GM10266 (cell line): Measurements from ENCODE around the gene MYL6B.
"Not testable (repeated sequence)": the region's sequence is repeated elsewhere in the genome, so short reads cannot be mapped to it uniquely, and the experiment has no call there.

ENCODE experiments used
- DNase-seq: peaks from one replicate; pipeline ENCODE4 v3.0.0; 2012; ENCODE audit errors: extremely low spot score
- TF ChIP-seq, protein P1 (sequence below): IDR thresholded peaks from 2 replicates; pipeline ENCODE4 v1.5.1; 2012; ENCODE audit warnings: mild to moderate bottlenecking, low read depth; ENCODE audit not compliant: control insufficient read depth, insufficient read depth; ENCODE audit errors: missing control alignments

The MYL6B gene

DNA sequence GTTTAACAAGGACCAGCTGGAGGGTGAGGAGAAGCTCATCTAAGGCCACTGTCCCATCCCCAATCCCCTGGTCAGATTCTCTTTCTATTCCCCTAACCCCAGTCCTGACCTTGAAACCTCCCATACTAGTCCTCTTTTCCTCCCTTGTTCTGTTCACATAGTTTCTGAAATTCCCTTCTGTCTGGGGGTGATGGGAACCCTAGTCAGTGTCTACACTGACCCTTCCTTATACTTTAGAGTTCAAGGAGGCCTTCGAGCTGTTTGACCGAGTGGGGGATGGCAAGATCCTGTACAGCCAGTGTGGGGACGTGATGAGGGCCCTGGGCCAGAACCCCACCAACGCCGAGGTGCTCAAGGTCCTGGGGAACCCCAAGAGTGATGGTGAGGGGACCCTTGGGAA, 2.4 kb downstream of the MYL6B start:
- TF ChIP-seq, protein P1, sequence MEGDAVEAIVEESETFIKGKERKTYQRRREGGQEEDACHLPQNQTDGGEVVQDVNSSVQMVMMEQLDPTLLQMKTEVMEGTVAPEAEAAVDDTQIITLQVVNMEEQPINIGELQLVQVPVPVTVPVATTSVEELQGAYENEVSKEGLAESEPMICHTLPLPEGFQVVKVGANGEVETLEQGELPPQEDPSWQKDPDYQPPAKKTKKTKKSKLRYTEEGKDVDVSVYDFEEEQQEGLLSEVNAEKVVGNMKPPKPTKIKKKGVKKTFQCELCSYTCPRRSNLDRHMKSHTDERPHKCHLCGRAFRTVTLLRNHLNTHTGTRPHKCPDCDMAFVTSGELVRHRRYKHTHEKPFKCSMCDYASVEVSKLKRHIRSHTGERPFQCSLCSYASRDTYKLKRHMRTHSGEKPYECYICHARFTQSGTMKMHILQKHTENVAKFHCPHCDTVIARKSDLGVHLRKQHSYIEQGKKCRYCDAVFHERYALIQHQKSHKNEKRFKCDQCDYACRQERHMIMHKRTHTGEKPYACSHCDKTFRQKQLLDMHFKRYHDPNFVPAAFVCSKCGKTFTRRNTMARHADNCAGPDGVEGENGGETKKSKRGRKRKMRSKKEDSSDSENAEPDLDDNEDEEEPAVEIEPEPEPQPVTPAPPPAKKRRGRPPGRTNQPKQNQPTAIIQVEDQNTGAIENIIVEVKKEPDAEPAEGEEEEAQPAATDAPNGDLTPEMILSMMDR: no peak
- no peak for DNase-seq

GRCh38 chr12:56155256-56155845, 3.0 kb downstream of the MYL6B start:
- TF ChIP-seq, protein P1: no peak
- no peak for DNase-seq

DNA sequence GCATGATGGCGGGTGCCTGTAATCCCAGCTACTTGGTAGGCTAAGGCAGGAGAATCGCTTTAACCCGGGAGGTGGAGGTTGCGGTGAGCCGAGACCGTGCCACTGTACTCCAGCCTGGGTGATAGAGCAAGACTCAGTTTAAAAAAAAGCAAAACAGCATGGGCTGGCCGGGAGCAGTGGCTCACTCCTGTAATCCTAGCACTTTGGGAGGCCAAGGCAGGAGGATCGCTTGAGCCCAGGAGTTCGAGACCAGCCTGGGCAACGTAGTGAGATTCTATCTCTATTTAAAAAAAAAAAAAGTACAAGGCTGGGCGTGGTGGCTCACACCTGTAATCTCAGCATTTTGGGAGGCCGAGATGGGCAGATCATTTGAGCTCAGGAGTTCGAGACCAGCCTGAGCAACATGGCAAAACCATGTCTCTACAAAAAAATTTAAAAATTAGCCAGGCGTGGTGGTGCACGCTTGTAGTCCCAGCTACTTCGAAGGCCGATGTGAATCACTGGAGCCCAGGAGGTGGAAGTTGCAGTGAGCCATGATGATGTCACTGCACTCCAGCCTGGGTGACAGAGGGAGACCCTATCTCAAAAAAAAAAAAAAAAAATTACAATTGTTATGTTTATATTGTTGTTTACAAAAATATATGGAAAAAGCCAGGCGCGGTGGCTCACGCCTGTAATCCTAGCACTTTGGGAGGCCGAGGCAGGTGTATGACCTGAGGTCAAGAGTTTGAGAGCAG, 4.2 kb downstream of the MYL6B start:
- not testable (repeated sequence) for DNase-seq

- peak; percentile 70 for DNase-seq
- TF ChIP-seq, protein P1: peak; percentile 37
Observed at GRCh38 chr12:56157201-56158028, 5.0 kb downstream of the MYL6B start.

DNA sequence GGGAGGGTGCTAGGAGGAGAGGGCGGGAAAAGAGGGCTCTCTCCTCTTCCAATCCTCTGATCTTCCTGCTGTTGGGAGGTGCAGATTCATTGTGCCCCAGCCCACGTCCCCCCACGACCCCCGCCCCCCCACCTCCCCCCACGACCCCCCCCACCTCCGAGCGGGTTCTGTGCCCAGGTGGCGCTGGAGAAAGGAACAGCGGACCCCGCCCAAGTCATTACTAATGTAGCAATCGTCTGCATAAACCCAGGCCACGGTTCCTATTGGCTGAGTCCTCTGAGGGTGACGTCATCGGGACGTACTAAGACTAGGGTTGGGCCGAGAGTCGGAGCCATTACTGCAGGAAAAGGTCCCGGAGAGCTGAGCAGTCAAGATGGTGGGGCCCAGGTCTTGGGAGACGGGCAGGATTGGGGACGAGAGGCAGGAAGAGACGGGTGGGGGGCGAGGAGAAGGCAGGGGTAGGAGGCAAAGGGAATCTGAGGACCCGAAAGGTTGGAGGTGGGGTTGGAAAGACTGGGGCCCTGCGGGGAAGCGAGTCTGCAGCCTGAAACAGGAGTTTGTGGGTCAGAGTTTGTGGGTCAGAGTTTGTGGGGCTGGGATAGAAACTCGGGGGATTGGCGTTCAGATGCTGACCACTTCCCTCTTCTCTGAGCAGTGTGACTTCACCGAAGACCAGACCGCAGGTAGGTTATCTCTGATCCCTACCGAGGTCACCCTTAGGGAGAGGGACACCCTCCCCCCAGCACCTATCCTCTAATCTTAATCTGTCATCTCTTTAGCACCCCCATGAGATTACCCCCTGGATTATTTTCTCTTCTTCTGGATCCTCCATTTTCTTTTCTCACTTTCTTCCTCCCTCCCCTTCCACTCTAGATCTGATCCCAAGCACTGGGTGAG, 5.9 kb downstream of the MYL6B start, which contains the start of gene MYL6:
Gene MYL6 (plus strand): TSS at position 331 of the 897 bp plus-strand sequence. CDS start 43 bp downstream, at position 374.
- peak; percentile 91 for DNase-seq
- TF ChIP-seq, protein P1: no peak

DNA sequence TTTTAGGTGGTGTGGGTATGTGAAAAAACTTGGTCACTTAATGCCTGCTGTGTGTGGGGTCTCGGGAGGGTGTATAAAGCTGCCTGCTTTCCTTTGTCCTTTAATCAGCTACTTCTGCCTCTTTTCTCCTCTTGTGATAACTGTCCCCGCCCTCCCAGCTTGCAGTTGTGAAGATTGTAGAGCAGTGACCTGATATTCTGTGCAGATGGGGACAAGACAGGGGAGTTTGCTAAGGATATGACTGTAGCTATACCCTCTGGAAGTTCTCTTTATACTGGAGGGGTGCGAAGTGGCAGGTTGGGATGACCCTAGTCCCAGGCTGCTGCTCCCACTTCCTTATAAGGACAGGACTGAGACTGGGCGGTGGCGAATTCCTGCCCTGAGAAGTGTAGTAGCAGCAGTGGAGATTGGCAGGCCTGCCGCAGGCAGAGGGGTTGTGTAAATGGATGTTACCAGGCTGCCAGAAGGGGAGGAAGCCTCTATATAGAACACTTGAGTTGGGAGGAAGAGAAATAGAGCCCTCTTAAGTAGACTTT, 6.6 kb downstream of the MYL6B start:
- peak; percentile 28 for DNase-seq

More for the DNA sequence above, 6.6 kb downstream of the MYL6B start:
- TF ChIP-seq, protein P1: no peak
